Lung (tissue), 12 donors: ENCODE data around the gene URAD. TPM values are rescaled to one million over a fixed set of nuclear protein-coding genes. Genes with fewer than 3 reads are reported as not detected.

Experiments
- ATAC-seq: fragments of 200-7000 bp; cut with Tn5 transposase; one replicate; pipeline ENCODE4 v1.9.1; 2020; ENCODE audit warnings: moderate number of reproducible peaks; ENCODE audit not compliant: insufficient read depth, low FRiP score
- DNase-seq, 3 donors: peaks; one replicate each; pipeline ENCODE4 v3.0.0-alpha.2; 2013 to 2017
- H3K27ac ChIP-seq, 2 donors: one replicate each; pipeline ENCODE4 v1.5.1; 2013; ENCODE audit warnings: mild to moderate bottlenecking in 2 of 2, moderate library complexity in 2 of 2, control low read depth in 1 of 2, inconsistent platforms in 1 of 2, low read depth in 1 of 2, low read length in 1 of 2
- H3K27me3 ChIP-seq, 3 donors: one replicate each; pipeline ENCODE4 v1.5.1; 2013; ENCODE audit warnings: low read length in 2 of 3; ENCODE audit not compliant: control insufficient read depth in 3 of 3, insufficient read depth in 3 of 3
- H3K36me3 ChIP-seq, 4 donors: one replicate each; pipeline ENCODE4 v1.5.1; 2013; ENCODE audit warnings: low read length in 4 of 4, mild to moderate bottlenecking in 1 of 4, moderate library complexity in 1 of 4; ENCODE audit not compliant: control insufficient read depth in 4 of 4, insufficient read depth in 4 of 4
- H3K4me1 ChIP-seq, 5 donors: one replicate each; pipeline ENCODE4 v1.5.1; 2013; ENCODE audit warnings: low read length in 5 of 5, mild to moderate bottlenecking in 2 of 5, moderate library complexity in 1 of 5; ENCODE audit not compliant: control insufficient read depth in 5 of 5, insufficient read depth in 5 of 5
- H3K4me3 ChIP-seq: one replicate; pipeline ENCODE4 v1.5.1; 2013; ENCODE audit warnings: mild to moderate bottlenecking, control low read depth, moderate library complexity
- H3K9ac ChIP-seq, 2 donors: one replicate each; pipeline ENCODE4 v1.5.1; 2013; ENCODE audit warnings: low read length in 2 of 2, control low read depth in 1 of 2; ENCODE audit not compliant: insufficient read depth in 1 of 2
- H3K9me3 ChIP-seq, 4 donors: one replicate each; pipeline ENCODE4 v1.5.1; 2013; ENCODE audit warnings: low read length in 3 of 4, mild to moderate bottlenecking in 1 of 4, moderate library complexity in 1 of 4; ENCODE audit not compliant: control insufficient read depth in 4 of 4, insufficient read depth in 3 of 4
- WGBS, 2 donors: extraction: QIAGEN DNeasy Blood & Tissue Kit; methylation state at CpG; one replicate each; pipeline ENCODE4 v1.1.7; 2013; 5-methylcytosine and 5-hydroxymethylcytosine counted together
- polyA plus RNA-seq, 2 donors: library from polyadenylated mRNA; stranded (reverse); fragments of 200-250 nt; gene quantifications; one replicate each; pipeline ENCODE4 v1.2.1, GENCODE V29; 2013
- total RNA-seq, 2 donors: library from RNA; depleted of rRNA in 1 of 2; stranded (reverse); fragments of >200 nt in 1 of 2; gene quantifications; one replicate each; pipeline ENCODE4 v1.2.1, GENCODE V29; 2014 to 2021
- TF ChIP-seq, protein P1 (sequence below): IDR thresholded peaks from 2 replicates; pipeline ENCODE4 v1.5.1; 2012; ENCODE audit warnings: mild to moderate bottlenecking; ENCODE audit errors: control extremely low read depth, extremely low read depth
- donor health status: control.
- donor health status: control.
- donor health status: Bipolar disorder and iron deficiency.
- donor health status: healthy.
- donor health status: DM: yes; HTN: yes; CAD: no.

Gene URAD
- total and polyA plus RNA-seq, 4 donors: not detected

DNA sequence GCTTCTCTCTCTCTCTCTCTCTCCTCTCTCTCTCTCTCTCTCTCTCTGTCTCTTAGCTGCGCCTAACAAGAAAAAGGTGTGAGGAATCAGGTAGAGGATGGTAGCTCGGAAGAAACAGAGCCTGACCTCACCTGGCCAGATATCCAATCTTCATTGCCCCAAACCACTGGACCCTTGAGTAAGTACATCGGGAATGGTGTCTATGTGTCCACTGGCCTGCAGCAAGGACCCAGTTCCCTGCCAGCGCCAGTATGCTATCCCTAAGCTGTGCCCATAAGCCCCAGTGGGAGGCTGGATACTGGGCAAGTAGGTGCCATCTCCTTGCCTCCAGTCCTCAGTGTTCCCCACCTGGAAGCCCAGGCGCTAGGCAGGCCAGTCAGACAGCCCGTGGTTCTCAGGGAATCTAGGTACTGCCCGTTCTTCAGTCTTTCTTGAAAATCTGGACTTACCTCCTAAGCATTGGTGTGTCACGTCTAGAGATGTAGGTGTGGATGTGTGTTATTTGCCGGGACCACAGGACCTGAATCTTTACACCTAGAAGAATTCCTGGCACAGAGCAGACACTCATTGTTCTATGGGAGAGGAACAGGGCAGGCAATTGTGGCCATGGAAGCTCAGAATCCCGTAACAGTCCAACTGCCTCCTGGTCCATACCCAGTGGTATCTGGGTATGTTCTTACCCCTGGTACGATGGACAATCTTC lies 7.3 kb downstream of the URAD start:
- WGBS, 2 donors: 25 to 47% methylated on average over 11 of the region's 11 CpGs

DNA sequence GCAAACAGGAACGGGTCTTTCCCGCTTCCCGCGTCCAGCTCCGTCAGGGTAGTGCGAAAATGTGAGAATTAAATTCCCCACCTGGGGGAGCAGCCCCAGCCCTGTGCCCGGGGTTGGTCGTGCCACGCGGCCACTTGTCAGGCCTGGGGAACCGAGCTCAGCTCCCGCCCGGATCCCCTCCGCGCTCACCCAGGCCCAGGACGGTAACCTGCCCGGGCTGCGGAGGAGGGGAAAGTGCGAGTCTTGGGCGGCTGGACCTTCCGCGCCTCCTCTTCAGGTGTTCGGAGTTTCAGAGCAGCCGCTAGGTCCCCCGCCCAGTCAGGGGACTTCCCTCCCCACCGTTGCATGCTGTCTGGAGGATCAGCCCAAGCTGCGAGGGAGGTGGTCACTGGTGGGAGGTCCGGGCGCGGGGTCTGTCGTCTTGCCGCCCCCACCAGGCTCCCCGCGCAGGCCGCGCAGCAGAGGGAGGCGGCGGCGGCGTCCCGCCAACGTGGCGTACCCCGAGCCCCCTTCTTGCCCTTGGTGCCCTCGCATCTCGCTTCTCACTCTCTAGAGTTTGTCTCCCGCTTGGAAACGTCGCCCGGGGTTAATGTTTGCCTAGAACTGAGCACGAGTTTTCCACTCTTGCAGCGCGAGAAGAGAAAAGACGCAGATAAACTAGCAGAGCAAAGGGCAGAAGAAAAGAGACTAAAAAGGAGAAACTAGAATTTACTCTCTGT lies 8.1 kb downstream of the URAD start:
- TF ChIP-seq, protein P1, sequence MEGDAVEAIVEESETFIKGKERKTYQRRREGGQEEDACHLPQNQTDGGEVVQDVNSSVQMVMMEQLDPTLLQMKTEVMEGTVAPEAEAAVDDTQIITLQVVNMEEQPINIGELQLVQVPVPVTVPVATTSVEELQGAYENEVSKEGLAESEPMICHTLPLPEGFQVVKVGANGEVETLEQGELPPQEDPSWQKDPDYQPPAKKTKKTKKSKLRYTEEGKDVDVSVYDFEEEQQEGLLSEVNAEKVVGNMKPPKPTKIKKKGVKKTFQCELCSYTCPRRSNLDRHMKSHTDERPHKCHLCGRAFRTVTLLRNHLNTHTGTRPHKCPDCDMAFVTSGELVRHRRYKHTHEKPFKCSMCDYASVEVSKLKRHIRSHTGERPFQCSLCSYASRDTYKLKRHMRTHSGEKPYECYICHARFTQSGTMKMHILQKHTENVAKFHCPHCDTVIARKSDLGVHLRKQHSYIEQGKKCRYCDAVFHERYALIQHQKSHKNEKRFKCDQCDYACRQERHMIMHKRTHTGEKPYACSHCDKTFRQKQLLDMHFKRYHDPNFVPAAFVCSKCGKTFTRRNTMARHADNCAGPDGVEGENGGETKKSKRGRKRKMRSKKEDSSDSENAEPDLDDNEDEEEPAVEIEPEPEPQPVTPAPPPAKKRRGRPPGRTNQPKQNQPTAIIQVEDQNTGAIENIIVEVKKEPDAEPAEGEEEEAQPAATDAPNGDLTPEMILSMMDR: no peak
- no peaks in the 10 kb centered on the region for H3K36me3 ChIP-seq
- no peak overlapping the region for H3K4me3 ChIP-seq
- peaks cover 0 to 9% (median 0%) of the 10 kb centered on the region in 5 donors for H3K4me1 ChIP-seq
- no peak for DNase-seq
- 7 to 10% methylated on average over 48 to 54 of the region's 54 CpGs for WGBS, 2 donors
- ATAC-seq: no peak
- H3K9ac ChIP-seq: no peak overlapping the region
- H3K27ac ChIP-seq: no peak overlapping the region
- H3K27me3 ChIP-seq: peaks cover 11 to 83% (median 74%) of the 10 kb centered on the region in 3 donors
- peaks cover 0 to 2% (median 0%) of the 10 kb centered on the region in 4 donors for H3K9me3 ChIP-seq

More for the DNA sequence above, 7.3 kb downstream of the URAD start:
- H3K4me3 ChIP-seq: no peak overlapping the region
- ATAC-seq (no peak), DNase-seq (no peak)
- no peak overlapping the region for H3K27ac ChIP-seq
- peaks cover 11 to 82% (median 67%) of the 10 kb centered on the region in 3 donors for H3K27me3 ChIP-seq
- no peak overlapping the region for H3K9ac ChIP-seq
- H3K9me3 ChIP-seq: peaks cover 0 to 2% (median 0%) of the 10 kb centered on the region in 4 donors
- H3K4me1 ChIP-seq: peaks cover 0 to 9% (median 0%) of the 10 kb centered on the region in 5 donors
- H3K36me3 ChIP-seq: no peaks in the 10 kb centered on the region
- TF ChIP-seq, protein P1: no peak

DNA sequence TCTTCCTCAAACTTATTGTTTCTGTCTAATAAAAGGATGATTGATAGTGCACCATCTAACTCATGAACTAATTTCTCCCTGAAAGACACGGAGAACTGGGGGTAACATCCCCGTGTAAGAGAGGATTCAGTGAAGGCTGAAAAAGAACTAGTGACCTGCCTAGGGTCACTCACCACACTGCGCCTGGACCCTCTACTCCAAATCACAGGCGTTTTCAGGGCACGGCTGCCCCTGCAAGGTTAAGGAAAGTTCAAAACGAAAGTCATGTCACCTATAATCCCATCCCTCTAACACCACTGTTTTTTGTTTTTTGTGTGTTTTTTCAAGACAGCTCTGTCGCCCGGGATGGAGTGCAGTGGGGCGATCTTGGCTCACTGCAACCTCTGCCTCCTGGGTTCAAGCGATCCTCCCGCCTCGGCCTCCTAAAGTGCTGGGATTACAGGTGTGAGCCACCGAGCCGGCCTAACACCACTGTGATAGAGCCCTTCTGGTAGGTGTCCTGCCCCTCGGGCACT lies 8.7 kb downstream of the URAD start:
- peaks cover 0 to 2% (median 0%) of the 10 kb centered on the region in 4 donors for H3K9me3 ChIP-seq
- no peak for DNase-seq
- H3K36me3 ChIP-seq: no peaks in the 10 kb centered on the region
- peaks cover 0 to 9% (median 0%) of the 10 kb centered on the region in 5 donors for H3K4me1 ChIP-seq
- 6 to 7% methylated on average over 15 of the region's 15 CpGs for WGBS, 2 donors
- no peak for ATAC-seq
- TF ChIP-seq, protein P1: no peak
- H3K4me3 ChIP-seq: no peak overlapping the region
- H3K27me3 ChIP-seq: peaks cover 11 to 88% (median 80%) of the 10 kb centered on the region in 3 donors
- H3K9ac ChIP-seq: no peak overlapping the region
- no peak overlapping the region for H3K27ac ChIP-seq
